HepG2 (cell line): ENCODE measurements around the gene TALDO1. TPM values are rescaled to one million over a fixed set of nuclear protein-coding genes. Genes with fewer than 3 reads are reported as not detected.

Experiments used
- AGO2 ChIP-seq: fragments of 200-400 bp; formaldehyde crosslinking; optimal IDR thresholded peaks from 2 replicates; pipeline ENCODE3; 2017; ENCODE audit warnings: mild to moderate bottlenecking, low read depth, low read length, moderate library complexity
- CEBPG ChIP-seq: IDR thresholded peaks from 2 replicates; pipeline ENCODE4 v1.6.1; 2016
- FIP1L1 ChIP-seq: fragments of 200-400 bp; formaldehyde crosslinking; IDR thresholded peaks from 2 replicates; pipeline ENCODE4 v1.6.1; 2018; ENCODE audit warnings: low read depth, mild to moderate bottlenecking, low read length, moderate library complexity, borderline replicate concordance; ENCODE audit not compliant: insufficient read depth
- HOXD1 ChIP-seq: sonication (generic); formaldehyde crosslinking; IDR thresholded peaks from 2 replicates; pipeline ENCODE4 v1.5.0; 2020; ENCODE audit warnings: missing genetic modification reagents
- IRF2 ChIP-seq: IDR thresholded peaks from 2 replicates; pipeline ENCODE4 v1.6.1; 2018; ENCODE audit warnings: missing genetic modification reagents, missing compliant biosample characterization
- KAT8 ChIP-seq: IDR thresholded peaks from 2 replicates; pipeline ENCODE4 v1.6.1; 2016; ENCODE audit warnings: missing genetic modification reagents, missing compliant biosample characterization
- KDM6A ChIP-seq: IDR thresholded peaks from 2 replicates; pipeline ENCODE4 v1.6.1; 2016; ENCODE audit warnings: low read depth
- KLF11 ChIP-seq: IDR thresholded peaks from 2 replicates; pipeline ENCODE4 v1.6.1; 2016; ENCODE audit warnings: missing compliant biosample characterization
- NFATC3 ChIP-seq: sonication (generic); formaldehyde crosslinking; IDR thresholded peaks from 2 replicates; pipeline ENCODE4 v1.5.1; 2020; ENCODE audit warnings: mild to moderate bottlenecking, missing genetic modification reagents
- NFKB2 ChIP-seq: sonication (generic); formaldehyde crosslinking; IDR thresholded peaks from 2 replicates; pipeline ENCODE4 v1.4.0; 2020; ENCODE audit warnings: missing genetic modification reagents, borderline replicate concordance
- NFKBIZ ChIP-seq: IDR thresholded peaks from 2 replicates; pipeline ENCODE4 v1.6.1; 2018; ENCODE audit warnings: missing genetic modification reagents, missing compliant biosample characterization
- NPAS2 ChIP-seq: sonication (generic); formaldehyde crosslinking; IDR thresholded peaks from 2 replicates; pipeline ENCODE4 v1.8.0; 2022; ENCODE audit warnings: mild to moderate bottlenecking, missing genetic modification reagents, borderline replicate concordance
- TAF1 ChIP-seq: sonication (generic); formaldehyde crosslinking; IDR thresholded peaks from 2 replicates; pipeline ENCODE4 v1.4.0; 2020; ENCODE audit warnings: missing genetic modification reagents
- TCF7 ChIP-seq: sonication (generic); IDR thresholded peaks from 2 replicates; pipeline ENCODE4 v1.6.1; 2016; ENCODE audit warnings: antibody characterized with exemption, low read depth
- TP53 ChIP-seq: sonication (generic); formaldehyde crosslinking; conservative IDR thresholded peaks from 2 replicates; pipeline ENCODE4 v1.4.0; 2020; ENCODE audit warnings: missing genetic modification reagents
- ZNF34 ChIP-seq: sonication (generic); formaldehyde crosslinking; IDR thresholded peaks from 2 replicates; pipeline ENCODE4 v1.4.0; 2020; ENCODE audit warnings: mild to moderate bottlenecking, missing genetic modification reagents, borderline replicate concordance
- ZNF510 ChIP-seq: sonication (generic); formaldehyde crosslinking; IDR thresholded peaks from 2 replicates; pipeline ENCODE4 v1.4.0; 2020; ENCODE audit warnings: low read depth, mild to moderate bottlenecking, missing genetic modification reagents
- ZNF670 ChIP-seq: sonication (generic); formaldehyde crosslinking; IDR thresholded peaks from 2 replicates; pipeline ENCODE4 v1.8.0; 2022; ENCODE audit warnings: mild to moderate bottlenecking, missing genetic modification reagents, borderline replicate concordance
- ZNF720 ChIP-seq: sonication (generic); formaldehyde crosslinking; IDR thresholded peaks from 2 replicates; pipeline ENCODE4 v1.4.0; 2020; ENCODE audit warnings: missing genetic modification reagents
- ZNF816 ChIP-seq: sonication (generic); formaldehyde crosslinking; IDR thresholded peaks from 2 replicates; pipeline ENCODE4 v1.8.0; 2022; ENCODE audit warnings: missing genetic modification reagents, mild to moderate bottlenecking, borderline replicate concordance
- ZNF83 ChIP-seq: sonication (generic); formaldehyde crosslinking; IDR thresholded peaks from 2 replicates; pipeline ENCODE4 v1.4.0; 2020; ENCODE audit warnings: missing genetic modification reagents, mild to moderate bottlenecking, borderline replicate concordance
- polyA plus RNA-seq, 8 experiments: library from polyadenylated mRNA; depleted of rRNA in 3 of 8; stranded (reverse) in 7 of 8; unstranded in 1 of 8; fragments of >200 nt; fragmentation: Illumina TruSeq in 4 of 8; extraction: Trizol in 4 of 8; gene quantifications; 2 replicates each; pipeline versions ENCODE4 v1.2.1 to v1.2.3, GENCODE V29; 2011 to 2016; ENCODE audit warnings: low read depth in 4 of 8, missing spikeins in 1 of 8, mixed read lengths in 1 of 8; ENCODE audit not compliant: insufficient read depth in 1 of 8
- total RNA-seq, 5 experiments: library from RNA; depleted of rRNA; stranded (reverse); fragments of >200 nt; fragmentation: Illumina TruSeq; extraction: Trizol; gene quantifications; 2 replicates each; pipeline ENCODE4 v1.2.3, GENCODE V29; 2016; ENCODE audit warnings: low read depth in 1 of 5
- TF ChIP-seq, protein P1 (sequence below): sonication (generic); formaldehyde crosslinking; IDR thresholded peaks from 2 replicates; pipeline ENCODE4; 2020; ENCODE audit warnings: missing genetic modification reagents, mild to moderate bottlenecking, borderline replicate concordance
- TF ChIP-seq, protein P2 (sequence below), 2 experiments: sonication (generic) in 1 of 2; formaldehyde crosslinking in 1 of 2; IDR thresholded peaks; 2 replicates each; pipeline versions ENCODE4 v1.4.0 to v1.6.1; 2018 to 2020; ENCODE audit warnings: missing genetic modification reagents in 2 of 2, borderline replicate concordance in 1 of 2, low read depth in 1 of 2, mild to moderate bottlenecking in 1 of 2, missing biosample characterization in 1 of 2
- TF ChIP-seq, protein P3 (sequence below): IDR thresholded peaks from 2 replicates; pipeline ENCODE4 v1.6.1; 2016

Gene TALDO1
- total and polyA plus RNA-seq, 2 of the 13 experiments (the other 11 are each of a cell fraction or from before 2014, with no cell fraction given), result 107 to 240 TPM

DNA sequence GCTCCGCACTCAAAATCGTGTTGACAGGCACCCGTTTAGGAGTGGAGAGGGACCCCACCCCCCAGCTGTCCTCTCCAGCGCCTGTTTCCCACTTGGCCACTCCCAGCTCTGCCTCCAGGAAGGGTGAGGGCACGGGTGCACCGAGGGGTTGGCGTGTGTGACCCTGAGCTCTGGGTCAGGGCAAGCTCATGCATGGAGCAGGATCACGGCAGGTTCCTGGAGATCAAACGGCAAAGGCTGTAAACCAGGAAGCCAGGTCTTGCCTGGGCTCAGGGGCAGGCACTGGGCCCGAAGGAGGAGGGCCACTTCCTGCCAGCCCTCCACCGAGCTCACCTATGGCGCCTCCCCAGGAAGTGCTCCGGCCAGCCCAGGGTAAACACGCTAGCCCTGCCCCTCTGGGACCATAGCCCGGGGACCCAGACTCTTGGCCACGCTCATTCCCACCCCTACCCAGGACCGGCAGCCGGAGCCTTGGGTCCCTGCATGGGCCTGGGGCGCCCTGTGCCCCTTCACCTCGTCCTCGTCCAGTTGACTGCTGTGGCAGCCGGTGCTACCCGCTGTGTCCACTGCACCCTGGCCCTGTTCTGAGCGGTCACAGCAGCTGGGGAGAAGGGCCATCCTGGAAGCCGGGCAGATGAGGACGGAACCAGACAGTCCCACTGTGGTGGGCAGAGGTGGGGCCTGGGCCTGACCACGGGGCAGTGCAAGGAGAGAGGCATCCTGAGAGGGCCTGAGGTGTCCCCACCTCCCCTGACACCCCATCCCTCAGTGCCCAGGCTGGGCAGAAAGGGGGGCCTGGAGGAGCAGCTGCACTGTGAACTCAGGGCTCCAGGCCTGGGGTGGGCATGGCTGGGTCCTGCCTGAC, 42.3 kb upstream of the TALDO1 start (continued):
- TF ChIP-seq FIP1L1 (peak; percentile 51; the same call in 1 of the 2 replicates), AGO2 (peak; percentile 99), ZNF34 (CRISPR knock-in tag) (no peak; the same call in 1 of the 2 replicates), KDM6A (CRISPR knock-in tag) (peak; percentile 64; the same call in 1 of the 2 replicates), IRF2 (peak; percentile 92), TAF1 (peak; percentile 85), NPAS2 (CRISPR knock-in tag) (no peak), TCF7 (peak; percentile 83; the same call in 1 of the 2 replicates), TP53 (peak; percentile 86; the same call in 1 of the 2 replicates), ZNF83 (CRISPR knock-in tag) (no peak), NFKBIZ (CRISPR knock-in tag) (peak; percentile 73; the same call in 1 of the 2 replicates), NFATC3 (no peak), ZNF670 (CRISPR knock-in tag) (peak; percentile 71), KLF11 (0 out of 2 replicates have a peak, but pooled peaks have one; percentile 67), HOXD1 (peak; percentile 95), ZNF510 (no peak), ZNF816 (no peak), CEBPG (peak; percentile 35; the same call in 1 of the 2 replicates), KAT8 (CRISPR knock-in tag) (peak; percentile 78), NFKB2 (CRISPR knock-in tag) (peak; percentile 83; the same call in 1 of the 2 replicates), ZNF720 (no peak)
- TF ChIP-seq, protein P1, sequence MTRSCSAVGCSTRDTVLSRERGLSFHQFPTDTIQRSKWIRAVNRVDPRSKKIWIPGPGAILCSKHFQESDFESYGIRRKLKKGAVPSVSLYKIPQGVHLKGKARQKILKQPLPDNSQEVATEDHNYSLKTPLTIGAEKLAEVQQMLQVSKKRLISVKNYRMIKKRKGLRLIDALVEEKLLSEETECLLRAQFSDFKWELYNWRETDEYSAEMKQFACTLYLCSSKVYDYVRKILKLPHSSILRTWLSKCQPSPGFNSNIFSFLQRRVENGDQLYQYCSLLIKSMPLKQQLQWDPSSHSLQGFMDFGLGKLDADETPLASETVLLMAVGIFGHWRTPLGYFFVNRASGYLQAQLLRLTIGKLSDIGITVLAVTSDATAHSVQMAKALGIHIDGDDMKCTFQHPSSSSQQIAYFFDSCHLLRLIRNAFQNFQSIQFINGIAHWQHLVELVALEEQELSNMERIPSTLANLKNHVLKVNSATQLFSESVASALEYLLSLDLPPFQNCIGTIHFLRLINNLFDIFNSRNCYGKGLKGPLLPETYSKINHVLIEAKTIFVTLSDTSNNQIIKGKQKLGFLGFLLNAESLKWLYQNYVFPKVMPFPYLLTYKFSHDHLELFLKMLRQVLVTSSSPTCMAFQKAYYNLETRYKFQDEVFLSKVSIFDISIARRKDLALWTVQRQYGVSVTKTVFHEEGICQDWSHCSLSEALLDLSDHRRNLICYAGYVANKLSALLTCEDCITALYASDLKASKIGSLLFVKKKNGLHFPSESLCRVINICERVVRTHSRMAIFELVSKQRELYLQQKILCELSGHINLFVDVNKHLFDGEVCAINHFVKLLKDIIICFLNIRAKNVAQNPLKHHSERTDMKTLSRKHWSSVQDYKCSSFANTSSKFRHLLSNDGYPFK, result peak; percentile 86; the same call in 1 of the 2 replicates
- TF ChIP-seq, protein P2, sequence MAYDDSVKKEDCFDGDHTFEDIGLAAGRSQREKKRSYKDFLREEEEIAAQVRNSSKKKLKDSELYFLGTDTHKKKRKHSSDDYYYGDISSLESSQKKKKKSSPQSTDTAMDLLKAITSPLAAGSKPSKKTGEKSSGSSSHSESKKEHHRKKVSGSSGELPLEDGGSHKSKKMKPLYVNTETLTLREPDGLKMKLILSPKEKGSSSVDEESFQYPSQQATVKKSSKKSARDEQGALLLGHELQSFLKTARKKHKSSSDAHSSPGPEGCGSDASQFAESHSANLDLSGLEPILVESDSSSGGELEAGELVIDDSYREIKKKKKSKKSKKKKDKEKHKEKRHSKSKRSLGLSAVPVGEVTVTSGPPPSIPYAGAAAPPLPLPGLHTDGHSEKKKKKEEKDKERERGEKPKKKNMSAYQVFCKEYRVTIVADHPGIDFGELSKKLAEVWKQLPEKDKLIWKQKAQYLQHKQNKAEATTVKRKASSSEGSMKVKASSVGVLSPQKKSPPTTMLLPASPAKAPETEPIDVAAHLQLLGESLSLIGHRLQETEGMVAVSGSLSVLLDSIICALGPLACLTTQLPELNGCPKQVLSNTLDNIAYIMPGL (CRISPR knock-in tag; IDR thresholded peaks at IDR 0.05; ENCODE audit: borderline replicate concordance in 1 of 2, low read depth in 1 of 2), result peak in 1 of 2 experiments; percentile 62; a peak in 2 of 4 replicates
- TF ChIP-seq, protein P3, sequence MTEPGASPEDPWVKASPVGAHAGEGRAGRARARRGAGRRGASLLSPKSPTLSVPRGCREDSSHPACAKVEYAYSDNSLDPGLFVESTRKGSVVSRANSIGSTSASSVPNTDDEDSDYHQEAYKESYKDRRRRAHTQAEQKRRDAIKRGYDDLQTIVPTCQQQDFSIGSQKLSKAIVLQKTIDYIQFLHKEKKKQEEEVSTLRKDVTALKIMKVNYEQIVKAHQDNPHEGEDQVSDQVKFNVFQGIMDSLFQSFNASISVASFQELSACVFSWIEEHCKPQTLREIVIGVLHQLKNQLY (CRISPR knock-in tag), result peak; percentile 91
